ENCODE data around the gene BICDL2.

BICDL2 gene

DNA sequence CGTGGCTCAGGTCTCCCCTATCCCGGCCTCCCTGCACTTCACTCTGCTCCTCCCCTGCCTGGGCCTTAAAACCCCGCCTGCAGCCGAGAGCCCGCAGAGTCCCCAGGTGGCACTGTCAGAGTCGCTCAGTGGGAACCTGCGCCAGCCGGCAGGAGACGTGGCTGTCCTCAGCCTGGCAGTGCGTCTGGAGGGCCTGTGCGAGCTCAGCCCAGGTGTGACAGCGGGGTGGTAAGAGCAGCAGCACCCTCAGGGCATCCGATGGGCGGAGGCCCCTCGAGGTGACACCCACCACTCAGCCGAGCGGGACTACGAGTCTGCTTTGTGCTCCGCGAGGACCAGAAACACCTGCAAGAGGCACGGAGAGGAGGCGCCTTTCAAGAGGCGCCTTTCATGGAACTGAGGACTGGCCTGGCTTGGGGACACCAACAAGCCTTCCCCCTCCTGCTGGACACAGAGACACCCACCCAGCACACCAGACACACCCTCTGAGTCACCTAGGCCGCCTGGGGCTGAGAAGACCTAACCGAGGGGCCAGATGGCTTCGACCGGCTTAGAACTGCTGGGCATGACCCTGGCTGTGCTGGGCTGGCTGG is 23.8 kb downstream of the BICDL2 start, which contains the start of gene CLDN9:
Gene CLDN9, plus strand, starts transcription at position 96 of the 593 bp plus-strand sequence. Its CDS starts 440 bp downstream, at position 536.
- no peak for DNase-seq (ENCODE audit: insufficient read length, low spot score)
- no peak for FAIRE-seq
- no peak for TF ChIP-seq POLR2AphosphoS5 (IDR thresholded peaks at IDR 0.05; ENCODE audit: low read depth, low read length)
- no peak for TF ChIP-seq PAX5 (IDR thresholded peaks at IDR 0.05; ENCODE audit: insufficient read depth, low read length, severe bottlenecking)
- no peak for TF ChIP-seq SPI1 (IDR thresholded peaks at IDR 0.05; ENCODE audit: low read depth, low read length)
- no peak for TF ChIP-seq TAF1 (IDR thresholded peaks at IDR 0.05; ENCODE audit: low read depth, low read length)
- no peak for TF ChIP-seq POU2F2 (IDR thresholded peaks at IDR 0.05; ENCODE audit: low read depth, low read length)
- no peak for TF ChIP-seq POLR2A (IDR thresholded peaks at IDR 0.05; ENCODE audit: low read depth, low read length)

- TF ChIP-seq TAF1 (IDR thresholded peaks at IDR 0.05; ENCODE audit: low read depth, low read length) (no peak), POLR2A (IDR thresholded peaks at IDR 0.05; ENCODE audit: low read depth, low read length) (no peak), SPI1 (IDR thresholded peaks at IDR 0.05; ENCODE audit: low read depth, low read length) (no peak), PAX5 (IDR thresholded peaks at IDR 0.05; ENCODE audit: insufficient read depth, low read length, severe bottlenecking) (no peak), POU2F2 (IDR thresholded peaks at IDR 0.05; ENCODE audit: low read depth, low read length) (no peak), POLR2AphosphoS5 (IDR thresholded peaks at IDR 0.05; ENCODE audit: low read depth, low read length) (no peak)
- FAIRE-seq (no peak), DNase-seq (ENCODE audit: insufficient read length, low spot score) (no peak)
Measured at GRCh38 chr16:3012246-3012645, 24.5 kb downstream of the BICDL2 start.

DNA sequence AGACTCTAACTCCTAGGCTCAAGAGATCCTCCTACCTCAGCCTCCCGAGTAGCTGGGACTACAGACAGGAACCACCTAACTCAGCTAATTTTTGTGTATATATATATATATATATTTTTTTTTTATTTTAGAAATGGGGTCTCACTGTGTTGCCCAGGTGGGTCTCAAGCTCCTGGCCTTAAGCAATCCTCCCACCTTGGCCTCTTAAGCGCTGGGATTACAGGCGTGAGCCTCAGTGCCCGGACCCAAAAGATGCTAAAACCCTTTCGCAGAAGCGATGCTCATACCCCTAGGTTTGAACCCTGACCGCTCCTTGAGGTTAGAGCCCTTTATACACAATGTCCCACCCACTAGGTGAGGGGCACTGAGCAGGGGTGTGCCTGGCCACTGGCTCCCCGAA is 26.2 kb downstream of the BICDL2 start:
- TF ChIP-seq PAX5 (IDR thresholded peaks at IDR 0.05; ENCODE audit: insufficient read depth, low read length, severe bottlenecking) (no peak), TAF1 (IDR thresholded peaks at IDR 0.05; ENCODE audit: low read depth, low read length) (no peak), POU2F2 (IDR thresholded peaks at IDR 0.05; ENCODE audit: low read depth, low read length) (no peak), POLR2A (IDR thresholded peaks at IDR 0.05; ENCODE audit: low read depth, low read length) (no peak), POLR2AphosphoS5 (IDR thresholded peaks at IDR 0.05; ENCODE audit: low read depth, low read length) (no peak), SPI1 (IDR thresholded peaks at IDR 0.05; ENCODE audit: low read depth, low read length) (no peak)
- DNase-seq (ENCODE audit: insufficient read length, low spot score) (no peak), FAIRE-seq (no peak)

DNA sequence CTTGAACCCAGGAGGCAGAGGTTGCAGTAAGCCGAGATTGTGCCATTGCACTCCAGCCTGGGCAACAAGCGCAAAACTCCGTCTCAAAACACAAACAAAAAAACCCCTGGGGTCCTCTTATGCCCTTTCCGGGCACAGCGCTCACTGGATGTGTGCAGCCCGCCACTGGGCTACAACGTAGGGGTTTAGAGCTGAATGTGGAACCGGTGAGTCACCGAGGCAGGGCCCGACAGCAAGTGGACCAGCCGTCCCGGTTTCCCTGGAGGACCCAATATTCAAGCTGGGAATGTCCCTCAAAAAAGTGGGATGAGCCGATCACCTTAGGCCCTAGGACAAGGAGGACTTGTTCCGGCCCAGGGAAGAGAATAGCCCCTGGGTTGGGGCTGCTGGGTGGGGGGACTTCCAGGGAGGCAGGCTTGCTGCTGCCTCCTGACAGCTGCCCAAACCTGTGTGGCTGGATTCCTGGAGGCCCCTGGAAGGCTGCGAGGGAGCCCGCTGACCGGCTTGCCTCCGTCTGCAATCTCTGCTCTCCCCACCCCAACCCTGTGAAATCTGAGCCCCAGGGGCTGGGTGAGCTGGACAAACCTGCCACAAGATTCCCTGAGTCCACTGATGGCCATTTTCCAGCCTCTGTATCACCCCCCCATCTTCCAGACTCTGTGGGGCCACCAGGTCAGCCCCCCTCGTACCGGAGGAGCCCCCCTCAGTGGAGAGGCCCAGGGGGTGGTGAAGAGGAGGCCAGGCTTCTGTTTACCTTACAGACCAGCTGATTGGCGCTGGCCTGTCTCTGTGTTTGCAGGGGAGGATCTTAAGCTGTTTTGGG is 27.0 kb downstream of the BICDL2 start:
- FAIRE-seq (no peak), DNase-seq (ENCODE audit: insufficient read length, low spot score) (no peak)
- TF ChIP-seq TAF1 (IDR thresholded peaks at IDR 0.05; ENCODE audit: low read depth, low read length) (no peak), PAX5 (IDR thresholded peaks at IDR 0.05; ENCODE audit: insufficient read depth, low read length, severe bottlenecking) (no peak), SPI1 (IDR thresholded peaks at IDR 0.05; ENCODE audit: low read depth, low read length) (no peak)

- TF ChIP-seq TAF1 (IDR thresholded peaks at IDR 0.05; ENCODE audit: low read depth, low read length) = no peak
- TF ChIP-seq SPI1 (IDR thresholded peaks at IDR 0.05; ENCODE audit: low read depth, low read length) = no peak
- no peak for TF ChIP-seq POU2F2 (IDR thresholded peaks at IDR 0.05; ENCODE audit: low read depth, low read length)
- no peak for TF ChIP-seq POLR2A (IDR thresholded peaks at IDR 0.05; ENCODE audit: low read depth, low read length)
- no peak for TF ChIP-seq POLR2AphosphoS5 (IDR thresholded peaks at IDR 0.05; ENCODE audit: low read depth, low read length)
- no peak for TF ChIP-seq PAX5 (IDR thresholded peaks at IDR 0.05; ENCODE audit: insufficient read depth, low read length, severe bottlenecking)
- FAIRE-seq (no peak), DNase-seq (ENCODE audit: insufficient read length, low spot score) (no peak)
Measured at GRCh38 chr16:3008690-3009037, 28.1 kb downstream of the BICDL2 start.

- TF ChIP-seq TAF1 (IDR thresholded peaks at IDR 0.05; ENCODE audit: low read depth, low read length) = no peak
- TF ChIP-seq PAX5 (IDR thresholded peaks at IDR 0.05; ENCODE audit: insufficient read depth, low read length, severe bottlenecking) = no peak
- TF ChIP-seq POLR2A (IDR thresholded peaks at IDR 0.05; ENCODE audit: low read depth, low read length) = no peak
- TF ChIP-seq POU2F2 (IDR thresholded peaks at IDR 0.05; ENCODE audit: low read depth, low read length) = no peak
- no peak for TF ChIP-seq SPI1 (IDR thresholded peaks at IDR 0.05; ENCODE audit: low read depth, low read length)
- TF ChIP-seq POLR2AphosphoS5 (IDR thresholded peaks at IDR 0.05; ENCODE audit: low read depth, low read length) = no peak
- FAIRE-seq = peak; percentile 43
- DNase-seq (ENCODE audit: insufficient read length, low spot score) = no peak
Measured at GRCh38 chr16:3007957-3008689, 28.6 kb downstream of the BICDL2 start.

- peak; percentile 74 for FAIRE-seq
- TF ChIP-seq POU2F2 (IDR thresholded peaks at IDR 0.05; ENCODE audit: low read depth, low read length) (no peak), SPI1 (IDR thresholded peaks at IDR 0.05; ENCODE audit: low read depth, low read length) (no peak), POLR2AphosphoS5 (IDR thresholded peaks at IDR 0.05; ENCODE audit: low read depth, low read length) (no peak), POLR2A (IDR thresholded peaks at IDR 0.05; ENCODE audit: low read depth, low read length) (no peak), TAF1 (IDR thresholded peaks at IDR 0.05; ENCODE audit: low read depth, low read length) (no peak), PAX5 (IDR thresholded peaks at IDR 0.05; ENCODE audit: insufficient read depth, low read length, severe bottlenecking) (no peak)
- no peak for DNase-seq (ENCODE audit: insufficient read length, low spot score)
Measured at GRCh38 chr16:3007059-3007956, 29.4 kb downstream of the BICDL2 start.

- DNase-seq (ENCODE audit: insufficient read length, low spot score) (no peak), FAIRE-seq (no peak)
- no peak for TF ChIP-seq PAX5 (IDR thresholded peaks at IDR 0.05; ENCODE audit: insufficient read depth, low read length, severe bottlenecking)
- TF ChIP-seq TAF1 (IDR thresholded peaks at IDR 0.05; ENCODE audit: low read depth, low read length) = no peak
Measured at GRCh38 chr16:3004781-3005284, 31.9 kb downstream of the BICDL2 start.
